Activated CD4-positive, alpha-beta T cell treated with anti-CD3 and anti-CD28 coated beads, Interleukin-2, Interleukin-6, amounts not matched to agents 100 ng/mL and 50 ng/mL, durations not matched to agents 16 hours and 8 hours (primary cell): ENCODE results near the gene MYO15A.

Source experiments
- DNase-seq: peaks from one replicate; pipeline ENCODE4 v3.0.0-alpha.2; 2020

MYO15A gene

DNA sequence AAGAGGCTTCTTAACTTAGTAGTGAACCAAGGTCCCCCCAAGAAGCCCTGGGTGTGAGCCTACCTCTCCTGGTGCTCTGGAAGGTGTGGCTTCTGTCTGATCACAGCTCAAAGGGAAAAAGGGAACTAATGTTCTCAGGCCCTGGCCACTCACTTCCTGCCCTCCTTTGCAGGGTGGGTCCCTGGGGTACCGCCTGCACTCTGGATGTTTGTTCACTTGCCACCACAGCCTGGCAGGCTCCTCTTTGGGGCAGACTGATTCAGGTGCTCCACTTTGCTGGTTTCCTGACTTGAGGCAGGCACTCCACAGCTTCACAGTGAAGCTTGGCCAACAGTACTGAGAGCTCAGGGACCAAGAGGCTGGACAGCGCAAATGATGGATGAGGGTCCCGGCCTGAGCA is 5.9 kb upstream of the MYO15A start:
- DNase-seq: no peak

- DNase-seq: no peak
Observed at GRCh38 chr17:18105027-18105426, 3.5 kb upstream of the MYO15A start.

GRCh38 chr17:18105595-18105994 is 3.0 kb upstream of the MYO15A start:
- no peak for DNase-seq

DNA sequence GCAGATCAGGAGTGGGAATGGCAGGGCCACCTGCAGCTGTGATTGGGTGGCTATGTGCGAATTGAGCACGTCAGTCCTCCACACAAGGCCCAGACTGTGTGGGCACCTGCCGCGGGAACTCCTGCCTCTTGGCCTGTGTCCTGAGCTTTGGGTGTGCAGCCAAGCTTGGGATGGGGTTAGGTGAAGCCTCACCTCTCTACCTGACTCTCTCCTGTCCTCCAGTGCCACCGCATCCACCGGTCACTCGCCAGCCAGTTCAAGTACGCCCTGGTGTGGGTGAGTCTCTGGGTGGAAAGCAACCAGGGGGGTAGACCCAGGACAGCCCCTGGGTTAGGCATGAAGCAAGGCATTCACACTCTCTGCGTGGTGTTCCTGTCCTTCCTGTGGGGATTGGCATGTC is 2.3 kb upstream of the MYO15A start:
- DNase-seq: no peak

DNA sequence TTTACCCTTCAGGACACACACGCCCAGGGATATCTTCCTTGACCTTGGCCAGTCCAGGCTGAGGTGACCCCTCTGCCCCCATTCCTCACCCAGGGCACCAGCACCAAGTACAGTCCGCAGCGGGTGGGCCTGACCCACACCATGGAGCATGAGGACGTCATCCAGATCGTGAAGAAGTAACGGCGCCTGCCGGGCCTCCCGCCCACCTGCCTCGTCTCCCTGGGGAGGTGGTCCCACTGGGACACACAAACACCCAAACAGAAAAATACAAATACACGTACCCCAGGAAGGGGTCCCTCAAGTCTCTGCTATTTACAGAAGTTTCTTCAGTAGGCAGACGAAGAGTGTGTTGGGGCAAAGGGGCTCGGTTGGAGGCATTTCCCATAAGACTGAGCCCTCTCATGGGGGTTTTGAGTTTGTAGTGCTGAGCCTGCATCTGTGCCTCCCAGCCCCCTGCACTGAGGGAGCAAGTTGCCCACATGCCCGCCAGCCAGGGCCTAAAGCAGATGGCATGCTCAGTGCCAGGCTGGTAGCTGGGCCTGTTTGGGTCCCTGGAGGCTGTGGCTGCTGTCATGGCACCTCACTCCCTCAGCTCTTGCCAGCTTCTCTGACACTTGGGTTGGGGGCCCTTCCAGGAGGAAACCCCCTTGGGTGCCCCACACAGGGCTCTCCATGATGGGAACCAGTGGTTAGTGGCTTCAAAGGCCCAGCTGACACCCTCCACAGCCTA is 1.3 kb upstream of the MYO15A start:
- DNase-seq: no peak

DNA sequence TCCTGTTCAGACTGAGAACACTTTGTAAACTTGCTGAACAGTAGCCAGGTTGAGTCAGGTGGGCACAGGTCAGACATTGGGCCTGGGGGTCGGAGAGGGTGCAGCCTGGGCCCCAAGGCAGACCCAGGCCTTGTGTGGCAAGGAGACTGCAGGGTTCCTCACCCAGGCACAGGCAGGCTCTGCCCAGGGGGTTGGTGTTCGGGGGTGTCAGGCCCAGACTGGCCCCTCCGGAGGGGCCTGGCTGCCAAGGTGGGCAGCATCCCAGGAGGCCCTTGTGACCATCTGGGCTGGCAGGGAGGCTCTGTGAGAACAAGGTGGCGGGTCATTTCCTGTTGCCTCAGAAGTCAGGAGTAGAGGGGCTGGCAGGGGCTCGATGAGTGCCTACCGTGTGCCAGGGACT is 585 bp upstream of the MYO15A start:
- no peak for DNase-seq

- DNase-seq: no peak
Observed at GRCh38 chr17:18109935-18110485, 1.5 kb downstream of the MYO15A start.

- DNase-seq: no peak
Observed at GRCh38 chr17:18110636-18111145, 2.1 kb downstream of the MYO15A start.

DNA sequence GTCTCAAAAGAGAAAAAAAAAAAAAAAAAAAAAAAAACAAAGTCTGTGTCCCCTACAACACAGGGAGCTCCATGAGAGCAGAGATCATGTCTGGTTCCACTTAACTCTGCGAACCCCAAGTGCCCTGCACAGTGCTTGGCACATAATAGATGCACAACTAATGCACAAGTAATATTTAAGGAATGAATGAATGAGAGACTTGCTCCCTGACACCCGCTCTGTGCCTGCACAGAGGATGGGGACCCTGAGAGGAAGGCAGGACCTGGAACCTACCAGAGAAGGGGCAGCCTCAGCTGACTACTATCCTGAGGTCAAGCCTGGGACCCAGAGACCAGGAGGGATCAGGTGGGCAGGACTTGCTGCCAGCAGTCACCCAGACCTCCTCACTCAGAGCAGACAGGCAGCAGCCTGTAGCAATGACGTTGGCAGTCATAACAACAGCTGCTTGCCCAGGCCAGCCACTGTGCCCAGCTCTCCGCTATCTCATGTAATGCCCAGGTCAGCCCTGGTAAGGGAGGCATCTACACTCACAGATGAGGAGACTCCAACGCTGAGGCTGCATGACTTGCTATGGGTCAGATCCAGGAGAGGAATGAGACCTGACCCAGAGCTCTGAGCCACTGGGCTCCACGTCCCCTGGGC is 2.9 kb downstream of the MYO15A start:
- no peak for DNase-seq

- no peak for DNase-seq
Observed at GRCh38 chr17:18115517-18115916, 7.0 kb downstream of the MYO15A start.

- DNase-seq: no peak
Observed at GRCh38 chr17:18116078-18116477, 7.5 kb downstream of the MYO15A start.

DNA sequence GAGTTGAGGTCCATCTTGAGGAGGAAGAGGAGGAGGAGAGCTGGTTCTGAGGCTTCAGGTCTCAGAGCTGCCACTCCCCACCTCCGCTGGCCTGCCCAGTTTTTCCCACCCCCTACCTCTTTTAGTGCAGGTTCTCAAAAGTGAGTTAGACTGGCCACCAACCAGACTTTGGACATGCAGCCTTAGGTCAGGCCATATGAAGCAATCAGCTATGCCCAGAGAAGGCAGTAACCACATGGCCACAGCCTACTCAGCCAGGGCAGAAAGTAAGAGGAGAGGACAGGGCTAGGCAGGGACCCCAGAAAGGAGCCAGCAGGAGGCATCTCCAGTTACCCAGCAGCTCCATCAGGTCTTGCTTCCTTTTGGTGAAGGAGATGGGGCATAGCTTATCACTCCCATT is 9.0 kb downstream of the MYO15A start:
- no peak for DNase-seq

- DNase-seq: no peak
Observed at GRCh38 chr17:18117982-18118975, 9.7 kb downstream of the MYO15A start.

- DNase-seq: no peak
Observed at GRCh38 chr17:18119166-18119745, 10.7 kb downstream of the MYO15A start.

DNA sequence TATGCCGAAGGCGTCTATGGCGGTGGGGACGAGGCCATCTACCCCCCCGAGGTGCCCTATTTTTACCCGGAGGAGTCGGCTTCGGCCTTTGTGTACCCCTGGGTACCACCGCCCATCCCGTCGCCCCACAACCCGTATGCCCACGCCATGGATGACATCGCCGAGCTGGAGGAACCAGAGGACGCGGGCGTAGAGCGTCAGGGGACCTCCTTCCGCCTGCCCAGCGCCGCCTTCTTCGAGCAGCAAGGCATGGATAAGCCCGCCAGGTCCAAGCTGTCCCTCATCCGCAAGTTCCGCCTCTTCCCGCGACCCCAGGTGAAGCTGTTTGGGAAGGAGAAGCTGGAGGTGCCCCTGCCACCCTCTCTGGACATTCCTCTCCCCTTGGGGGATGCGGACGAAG is 11.4 kb downstream of the MYO15A start:
- DNase-seq: no peak

- no peak for DNase-seq
Observed at GRCh38 chr17:18120461-18121017, 12.0 kb downstream of the MYO15A start.

DNA sequence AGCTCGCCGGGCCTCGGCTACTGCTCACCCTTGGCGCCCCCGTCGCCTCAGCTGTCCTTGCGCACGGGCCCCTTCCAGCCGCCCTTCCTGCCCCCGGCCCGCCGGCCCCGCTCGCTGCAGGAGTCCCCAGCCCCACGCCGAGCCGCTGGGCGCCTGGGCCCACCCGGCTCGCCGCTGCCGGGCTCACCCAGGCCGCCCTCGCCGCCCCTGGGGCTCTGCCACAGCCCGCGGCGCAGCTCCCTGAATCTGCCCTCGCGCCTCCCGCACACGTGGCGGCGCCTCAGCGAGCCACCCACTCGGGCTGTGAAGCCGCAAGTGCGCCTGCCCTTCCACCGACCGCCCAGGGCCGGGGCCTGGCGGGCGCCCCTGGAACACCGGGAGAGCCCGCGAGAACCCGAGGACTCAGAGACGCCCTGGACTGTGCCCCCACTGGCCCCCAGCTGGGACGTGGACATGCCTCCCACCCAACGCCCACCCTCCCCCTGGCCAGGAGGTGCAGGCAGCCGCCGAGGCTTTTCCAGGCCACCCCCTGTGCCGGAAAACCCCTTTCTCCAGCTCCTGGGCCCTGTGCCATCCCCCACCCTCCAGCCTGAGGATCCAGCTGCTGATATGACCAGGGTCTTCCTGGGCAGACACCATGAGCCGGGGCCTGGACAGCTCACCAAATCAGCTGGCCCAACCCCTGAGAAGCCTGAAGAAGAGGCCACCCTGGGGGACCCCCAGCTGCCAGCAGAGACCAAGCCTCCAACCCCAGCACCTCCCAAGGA is 12.8 kb downstream of the MYO15A start:
- no peak for DNase-seq

DNA sequence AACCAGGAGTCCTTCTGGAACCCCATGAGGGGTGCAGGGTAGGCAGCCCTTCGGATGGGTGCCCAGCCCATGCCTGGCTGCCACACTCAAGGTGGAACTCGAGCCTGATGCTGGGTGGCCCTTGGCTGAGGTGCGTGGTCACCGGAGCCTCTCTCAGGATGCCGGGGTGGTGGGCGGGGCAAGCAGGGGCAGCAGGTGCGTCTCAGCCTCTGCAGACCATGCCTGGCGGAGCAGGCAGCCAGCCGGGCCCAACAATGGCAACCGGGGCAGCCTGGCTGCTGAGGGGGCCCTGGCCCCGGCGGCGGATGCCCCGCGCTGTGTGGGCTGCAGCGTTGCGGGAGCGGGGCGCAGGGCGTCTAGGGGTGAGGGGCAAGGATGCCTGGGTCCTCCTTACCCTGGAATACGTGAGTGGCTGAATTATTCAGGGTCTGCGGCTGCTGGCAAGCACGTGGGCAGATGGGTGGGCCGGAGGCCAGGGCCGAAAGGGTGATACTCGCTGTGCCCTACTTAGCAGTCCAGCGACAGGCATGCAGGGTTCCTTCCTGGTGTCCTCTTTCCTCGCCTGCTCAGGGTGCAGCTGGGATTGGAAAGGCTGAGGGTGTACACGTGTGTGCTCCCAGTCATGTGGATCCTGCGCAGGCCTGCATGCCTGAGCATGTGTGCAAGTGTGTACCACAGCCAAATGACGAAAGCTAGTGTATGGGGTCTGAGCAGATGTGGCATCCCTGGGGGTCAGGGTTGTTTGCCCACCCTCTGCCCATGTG is 14.6 kb downstream of the MYO15A start:
- DNase-seq: no peak

GRCh38 chr17:18124345-18125126 is 16.0 kb downstream of the MYO15A start:
- no peak for DNase-seq

DNA sequence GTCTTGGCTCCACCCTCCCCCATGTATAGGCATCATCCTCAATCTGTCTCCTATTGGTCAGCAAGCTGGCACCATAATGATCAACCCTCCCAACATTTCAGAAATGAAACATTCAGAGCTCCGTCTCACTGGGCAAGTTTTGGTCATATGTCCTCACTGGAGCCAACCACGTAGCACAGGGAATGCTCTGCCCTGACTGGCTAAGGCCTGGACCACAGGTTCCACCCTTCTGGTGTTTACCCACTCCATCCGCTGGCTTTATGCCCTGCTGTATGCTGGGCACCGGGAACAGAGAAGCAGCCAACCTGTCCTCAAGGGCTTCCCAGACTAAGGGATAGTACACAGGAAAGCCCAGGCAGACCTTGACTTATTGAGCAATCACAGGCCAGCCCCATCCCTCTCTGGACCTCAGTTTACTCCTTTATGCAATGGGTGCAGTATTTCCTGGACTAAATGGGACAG is 20.5 kb downstream of the MYO15A start:
- DNase-seq: no peak
